HG03521 (cell line): ENCODE measurements around the gene BAX.

Experiments used
- ATAC-seq: cut with Tn5 transposase; IDR thresholded peaks from one replicate; pipeline ENCODE4 v1.9.1; 2021; ENCODE audit warnings: mild to moderate bottlenecking, moderate library complexity; ENCODE audit not compliant: unreplicated experiment

BAX gene

GRCh38 chr19:49010453-49010852, 55.8 kb downstream of the BAX start:
- ATAC-seq: no peak

- ATAC-seq: no peak
Observed at GRCh38 chr19:49011194-49011593, 56.5 kb downstream of the BAX start.
